Spleen (tissue), 7 donors: ENCODE results near the gene PAX1.

Experiments used
- CTCF ChIP-seq, 11 experiments: fragments of 200-600 bp in 7 of 11; fragments of 450-650 bp in 4 of 11; sonication (generic) in 4 of 11; IDR thresholded peaks in 8 of 11; conservative IDR thresholded peaks in 3 of 11; 1 replicate in 7 of 11; 2 replicates in 4 of 11; pipeline versions ENCODE4 v1.4.0 to v1.8.0; 2016 to 2021; ENCODE audit warnings: antibody characterized with exemption in 11 of 11, inconsistent platforms in 4 of 11, mild to moderate bottlenecking in 1 of 11
- POLR2A ChIP-seq, 3 donors: fragments of 450-650 bp; IDR thresholded peaks; one replicate each; pipeline ENCODE4 v1.5.1; 2017; ENCODE audit warnings: antibody characterized with exemption in 3 of 3, mild to moderate bottlenecking in 1 of 3
- POLR2AphosphoS5 ChIP-seq, 3 donors: sonication (generic); formaldehyde crosslinking; IDR thresholded peaks; one replicate each; pipeline ENCODE4 v1.5.1; 2017; ENCODE audit warnings: antibody characterized with exemption in 3 of 3
- donor health status: DM: no; HTN: no; CAD: no; lungs with moderate emphysema.
- donor health status: DM: no; HTN: no; CAD: no.
- donor health status: DM: no; HTN: no; CAD: no.

GRCh38 chr20:21702553-21703470, 2.7 kb upstream of the PAX1 start:
- no peak for TF ChIP-seq CTCF (IDR thresholded peaks at IDR 0.05 in 8 of 11, conservative IDR thresholded peaks at IDR 0.05 in 3 of 11)
- no peak for TF ChIP-seq POLR2A (IDR thresholded peaks at IDR 0.05)
- TF ChIP-seq POLR2AphosphoS5 (IDR thresholded peaks at IDR 0.05): no peak
